ENCODE measurements around the gene DKKL1.

DKKL1 gene

GRCh38 chr19:49363268-49364082 is at the start of gene DKKL1:
Gene DKKL1, plus strand, starts transcription at chr19:49363877. Its CDS starts 122 bp downstream, at chr19:49363999.
- ATAC-seq: peak; percentile 84
- TF ChIP-seq SNAI2 (CRISPR knock-in tag; IDR thresholded peaks at IDR 0.05): no peak
- no peak for TF ChIP-seq CSDC2 (CRISPR knock-in tag; IDR thresholded peaks at IDR 0.05)
- no peak for TF ChIP-seq ZFP3 (CRISPR knock-in tag; IDR thresholded peaks at IDR 0.05)
- no peak for TF ChIP-seq TOX (CRISPR knock-in tag; IDR thresholded peaks at IDR 0.05; ENCODE audit: borderline replicate concordance)
- no peak for TF ChIP-seq OSR1 (CRISPR knock-in tag; IDR thresholded peaks at IDR 0.05)
- TF ChIP-seq ZFP30 (CRISPR knock-in tag; IDR thresholded peaks at IDR 0.05): no peak
- no peak for TF ChIP-seq ISL1 (CRISPR knock-in tag; IDR thresholded peaks at IDR 0.05)
- TF ChIP-seq BACH2 (CRISPR knock-in tag; IDR thresholded peaks at IDR 0.05; ENCODE audit: borderline replicate concordance): no peak
- no peak for TF ChIP-seq ESRRG (CRISPR knock-in tag; IDR thresholded peaks at IDR 0.05)
- TF ChIP-seq ZC3H10 (CRISPR knock-in tag; IDR thresholded peaks at IDR 0.05): no peak

- TF ChIP-seq PPARA (CRISPR knock-in tag; IDR thresholded peaks at IDR 0.05; ENCODE audit: borderline replicate concordance) (no peak), ZFP3 (CRISPR knock-in tag; IDR thresholded peaks at IDR 0.05) (no peak), ZNF8 (CRISPR knock-in tag; IDR thresholded peaks at IDR 0.05) (no peak), OSR1 (CRISPR knock-in tag; IDR thresholded peaks at IDR 0.05) (no peak), ZNF565 (CRISPR knock-in tag; conservative IDR thresholded peaks at IDR 0.05; ENCODE audit: low read depth) (no peak), TCF4 (CRISPR knock-in tag; IDR thresholded peaks at IDR 0.05; ENCODE audit: borderline replicate concordance) (no peak), TOX (CRISPR knock-in tag; IDR thresholded peaks at IDR 0.05; ENCODE audit: borderline replicate concordance) (no peak)
- ATAC-seq: no peak
These were observed 48.6 kb upstream of the DKKL1 start for GRCh38 chr19:49315111-49315510.

- ATAC-seq: no peak
- TF ChIP-seq ZNF565 (CRISPR knock-in tag; conservative IDR thresholded peaks at IDR 0.05; ENCODE audit: low read depth) (no peak), TCF4 (CRISPR knock-in tag; IDR thresholded peaks at IDR 0.05; ENCODE audit: borderline replicate concordance) (no peak), ESRRG (CRISPR knock-in tag; IDR thresholded peaks at IDR 0.05) (no peak), PATZ1 (CRISPR knock-in tag; IDR thresholded peaks at IDR 0.05; ENCODE audit: borderline replicate concordance) (no peak), RARB (CRISPR knock-in tag; IDR thresholded peaks at IDR 0.05) (no peak), ZNF70 (CRISPR knock-in tag; IDR thresholded peaks at IDR 0.05) (no peak), TOX (CRISPR knock-in tag; IDR thresholded peaks at IDR 0.05; ENCODE audit: borderline replicate concordance) (no peak), CREB5 (CRISPR knock-in tag; IDR thresholded peaks at IDR 0.05; ENCODE audit: low read depth) (no peak), ZFP30 (CRISPR knock-in tag; IDR thresholded peaks at IDR 0.05) (no peak), SNAI2 (CRISPR knock-in tag; IDR thresholded peaks at IDR 0.05) (no peak), ZFP3 (CRISPR knock-in tag; IDR thresholded peaks at IDR 0.05) (no peak), ISL1 (CRISPR knock-in tag; IDR thresholded peaks at IDR 0.05) (no peak)
These were observed 47.4 kb upstream of the DKKL1 start for GRCh38 chr19:49316284-49316683.

- TF ChIP-seq CSDC2 (CRISPR knock-in tag; IDR thresholded peaks at IDR 0.05) (no peak), RARB (CRISPR knock-in tag; IDR thresholded peaks at IDR 0.05) (no peak), SNAI2 (CRISPR knock-in tag; IDR thresholded peaks at IDR 0.05) (no peak)
- no peak for ATAC-seq
These were observed 45.4 kb upstream of the DKKL1 start for GRCh38 chr19:49318296-49318695.

- no peak for ATAC-seq
- TF ChIP-seq TOX (CRISPR knock-in tag; IDR thresholded peaks at IDR 0.05; ENCODE audit: borderline replicate concordance): no peak
- no peak for TF ChIP-seq PATZ1 (CRISPR knock-in tag; IDR thresholded peaks at IDR 0.05; ENCODE audit: borderline replicate concordance)
- no peak for TF ChIP-seq ZFP30 (CRISPR knock-in tag; IDR thresholded peaks at IDR 0.05)
- no peak for TF ChIP-seq ZFP3 (CRISPR knock-in tag; IDR thresholded peaks at IDR 0.05)
- TF ChIP-seq OSR1 (CRISPR knock-in tag; IDR thresholded peaks at IDR 0.05): no peak
- TF ChIP-seq TSHZ2 (CRISPR knock-in tag; IDR thresholded peaks at IDR 0.05): no peak
- TF ChIP-seq SNAI2 (CRISPR knock-in tag; IDR thresholded peaks at IDR 0.05): no peak
- no peak for TF ChIP-seq ESRRG (CRISPR knock-in tag; IDR thresholded peaks at IDR 0.05)
- no peak for TF ChIP-seq GLIS3 (CRISPR knock-in tag; IDR thresholded peaks at IDR 0.05)
- TF ChIP-seq ZC3H10 (CRISPR knock-in tag; IDR thresholded peaks at IDR 0.05): no peak
- TF ChIP-seq CSRNP3 (CRISPR knock-in tag; IDR thresholded peaks at IDR 0.05): no peak
- no peak for TF ChIP-seq TCF4 (CRISPR knock-in tag; IDR thresholded peaks at IDR 0.05; ENCODE audit: borderline replicate concordance)
- TF ChIP-seq BACH2 (CRISPR knock-in tag; IDR thresholded peaks at IDR 0.05; ENCODE audit: borderline replicate concordance): no peak
- TF ChIP-seq ZNF565 (CRISPR knock-in tag; conservative IDR thresholded peaks at IDR 0.05; ENCODE audit: low read depth): no peak
These were observed 38.7 kb upstream of the DKKL1 start, which contains the start of gene SLC6A16 for GRCh38 chr19:49324801-49325576. Gene SLC6A16, minus strand, starts transcription at chr19:49325191. Its CDS starts 13,844 bp downstream, at chr19:49311347.
